Right renal pelvis (tissue), 4 donors: ENCODE measurements around the gene FBXO3. TPM values are rescaled to one million over a fixed set of nuclear protein-coding genes. Genes with fewer than 3 reads are reported as not detected.
A peak's percentile ranks its signal among the peaks of the same experiment; 100 is the strongest.

ENCODE experiments used
- DNase-seq, 4 donors: peaks; one replicate each; pipeline ENCODE4 v3.0.0-alpha.2; 2013; ENCODE audit warnings: low read depth in 4 of 4, low spot score in 3 of 4, missing footprints in 1 of 4
- polyA plus RNA-seq, 4 donors: library from polyadenylated mRNA; unstranded; fragments of 120-200 nt; gene quantifications; one replicate each; pipeline ENCODE4 v1.2.1, GENCODE V29; 2013; ENCODE audit not compliant: insufficient read length in 4 of 4

FBXO3 gene
- polyA plus RNA-seq, 4 donors: 54.2 to 65.9 (median 64.3) TPM

- DNase-seq: peak in 1 of 4 donors; percentile 14
Measured at GRCh38 chr11:33773404-33773986, 825 bp downstream of the FBXO3 start.

- DNase-seq: no peak
Measured at GRCh38 chr11:33772870-33773269, 1.4 kb downstream of the FBXO3 start.

GRCh38 chr11:33772300-33772699 lies 2.0 kb downstream of the FBXO3 start:
- DNase-seq: no peak

- no peak for DNase-seq
Measured at GRCh38 chr11:33770236-33770635, 4.1 kb downstream of the FBXO3 start.

GRCh38 chr11:33769542-33769941 lies 4.8 kb downstream of the FBXO3 start:
- no peak for DNase-seq

GRCh38 chr11:33767624-33768023 lies 6.7 kb downstream of the FBXO3 start:
- DNase-seq: no peak

GRCh38 chr11:33766085-33766484 lies 8.2 kb downstream of the FBXO3 start:
- no peak for DNase-seq

GRCh38 chr11:33761471-33761870 lies 12.8 kb downstream of the FBXO3 start:
- no peak for DNase-seq

GRCh38 chr11:33753304-33753967 lies 20.9 kb downstream of the FBXO3 start:
- no peak for DNase-seq

- no peak for DNase-seq
Measured at GRCh38 chr11:33751878-33752277, 22.4 kb downstream of the FBXO3 start.

- peak in 1 of 4 donors; percentile 24 for DNase-seq
Measured at GRCh38 chr11:33747979-33748378, 26.3 kb downstream of the FBXO3 start.

- no peak for DNase-seq
Measured at GRCh38 chr11:33743291-33743690, 31.0 kb downstream of the FBXO3 start.

GRCh38 chr11:33742249-33742851 lies 32.0 kb downstream of the FBXO3 start:
- DNase-seq: no peak

GRCh38 chr11:33741806-33742205 lies 32.5 kb downstream of the FBXO3 start:
- DNase-seq: no peak

GRCh38 chr11:33737362-33737821 lies 36.9 kb downstream of the FBXO3 start:
- DNase-seq: no peak

- peak; percentile 83 to 86 (median 85) for DNase-seq
Measured at GRCh38 chr11:33736148-33736812, 38.0 kb downstream of the FBXO3 start, which contains the start of gene CD59. Gene CD59, minus strand, starts transcription at chr11:33736423. Its CDS starts 13,978 bp downstream, at chr11:33722445.

- no peak for DNase-seq
Measured at GRCh38 chr11:33735271-33736147, 38.8 kb downstream of the FBXO3 start.

- no peak for DNase-seq
Measured at GRCh38 chr11:33734441-33735270, 39.7 kb downstream of the FBXO3 start.

- no peak for DNase-seq
Measured at GRCh38 chr11:33733980-33734379, 40.3 kb downstream of the FBXO3 start.
